Measurements from ENCODE around the gene COX6B1.
"Not testable (repeated sequence)": the region's sequence is repeated elsewhere in the genome, so short reads cannot be mapped to it uniquely, and the experiment has no call there.

Gene COX6B1

DNA sequence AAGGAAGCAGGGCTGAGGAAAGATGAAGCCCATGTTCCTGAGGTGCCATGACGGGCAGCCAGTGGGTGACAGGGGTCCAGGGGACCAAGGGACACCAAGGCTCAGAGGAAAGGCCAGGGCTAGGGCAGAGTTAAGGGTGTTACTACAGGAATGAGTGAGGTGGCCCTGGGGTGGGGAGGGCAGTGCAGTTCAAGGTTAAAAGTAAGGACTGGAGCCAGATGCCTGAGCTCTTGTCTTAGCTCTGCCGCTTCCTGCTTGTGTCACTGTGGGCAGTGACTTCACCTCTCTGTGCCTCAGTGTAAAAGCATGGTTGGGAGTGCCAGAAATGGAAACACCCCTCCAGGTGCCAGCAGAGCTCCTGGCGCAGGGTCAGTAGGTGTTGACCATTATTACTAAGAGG is 11.5 kb upstream of the COX6B1 start:
- DNase-seq: no peak

DNA sequence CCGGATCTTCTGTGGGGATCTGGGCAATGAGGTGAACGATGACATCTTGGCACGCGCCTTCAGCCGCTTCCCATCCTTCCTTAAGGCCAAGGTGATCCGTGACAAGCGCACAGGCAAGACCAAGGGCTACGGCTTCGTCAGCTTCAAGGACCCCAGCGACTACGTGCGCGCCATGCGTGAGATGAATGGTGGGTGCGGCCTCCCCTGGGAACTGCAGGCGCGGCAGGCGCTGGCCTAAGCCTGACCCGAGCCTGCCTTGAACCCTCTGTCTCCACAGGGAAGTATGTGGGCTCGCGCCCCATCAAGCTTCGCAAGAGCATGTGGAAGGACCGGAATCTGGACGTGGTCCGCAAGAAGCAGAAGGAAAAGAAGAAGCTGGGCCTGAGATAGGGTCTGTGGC is 11.0 kb upstream of the COX6B1 start:
- DNase-seq: no peak

DNA sequence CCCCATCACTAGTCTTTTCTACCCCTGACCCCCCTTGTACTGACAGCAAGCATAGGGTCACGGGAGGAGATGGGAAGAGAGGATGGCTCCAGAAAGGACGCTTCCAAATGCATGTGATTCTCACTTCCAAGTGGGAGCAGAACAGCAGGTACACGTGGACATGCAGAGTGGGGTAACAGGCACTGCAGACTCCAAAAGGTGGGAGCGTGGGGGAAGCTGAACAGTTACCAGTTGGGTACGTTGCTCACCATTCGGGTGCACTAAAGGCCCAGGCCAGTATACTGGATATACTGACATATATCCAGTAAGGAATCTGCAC is 8.8 kb upstream of the COX6B1 start:
- no peak for DNase-seq

DNA sequence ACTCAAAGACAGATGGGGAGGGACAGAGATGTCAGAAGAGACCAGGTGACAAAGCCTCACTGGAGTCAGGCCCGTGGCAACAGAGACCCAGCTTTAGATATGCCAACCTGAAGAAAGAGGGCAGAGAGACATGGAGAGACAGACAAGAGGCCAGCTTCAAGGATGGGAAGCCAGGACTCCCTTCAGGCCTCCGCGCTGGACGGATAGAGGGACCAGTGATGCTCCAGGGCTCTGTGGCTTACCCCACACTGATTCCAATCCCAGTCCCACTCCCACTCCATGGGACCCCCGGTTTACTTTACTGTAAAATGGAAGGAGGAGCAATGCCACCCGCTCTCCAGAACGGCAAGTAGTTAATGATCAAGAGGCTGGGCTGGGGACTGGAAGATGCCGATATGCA is 8.3 kb upstream of the COX6B1 start:
- no peak for DNase-seq

DNA sequence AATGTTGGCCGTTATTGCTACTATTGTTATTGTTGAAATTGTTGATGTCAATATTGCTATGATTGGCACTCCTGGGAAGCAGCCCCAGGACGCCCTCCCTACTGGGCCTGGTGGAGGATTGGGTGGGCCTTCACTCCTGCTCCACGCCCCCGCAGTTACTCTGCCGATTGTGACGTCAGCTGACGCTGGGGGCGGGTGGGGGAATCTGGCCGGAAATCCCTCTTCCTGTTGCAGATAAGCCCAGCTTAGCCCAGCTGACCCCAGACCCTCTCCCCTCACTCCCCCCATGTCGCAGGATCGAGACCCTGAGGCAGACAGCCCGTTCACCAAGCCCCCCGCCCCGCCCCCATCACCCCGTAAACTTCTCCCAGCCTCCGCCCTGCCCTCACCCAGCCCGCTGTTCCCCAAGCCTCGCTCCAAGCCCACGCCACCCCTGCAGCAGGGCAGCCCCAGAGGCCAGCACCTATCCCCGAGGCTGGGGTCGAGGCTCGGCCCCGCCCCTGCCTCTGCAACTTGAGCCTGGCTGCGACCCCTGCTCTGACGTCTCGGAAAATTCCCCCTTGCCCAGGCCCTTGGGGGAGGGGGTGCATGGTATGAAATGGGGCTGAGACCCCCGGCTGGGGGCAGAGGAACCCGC is 6.5 kb upstream of the COX6B1 start, which contains the start of gene ETV2:
Gene ETV2, plus strand, starts transcription at position 231 of the 637 bp plus-strand sequence. CDS start 716 bp downstream, outside the sequence.
- DNase-seq: no peak

DNA sequence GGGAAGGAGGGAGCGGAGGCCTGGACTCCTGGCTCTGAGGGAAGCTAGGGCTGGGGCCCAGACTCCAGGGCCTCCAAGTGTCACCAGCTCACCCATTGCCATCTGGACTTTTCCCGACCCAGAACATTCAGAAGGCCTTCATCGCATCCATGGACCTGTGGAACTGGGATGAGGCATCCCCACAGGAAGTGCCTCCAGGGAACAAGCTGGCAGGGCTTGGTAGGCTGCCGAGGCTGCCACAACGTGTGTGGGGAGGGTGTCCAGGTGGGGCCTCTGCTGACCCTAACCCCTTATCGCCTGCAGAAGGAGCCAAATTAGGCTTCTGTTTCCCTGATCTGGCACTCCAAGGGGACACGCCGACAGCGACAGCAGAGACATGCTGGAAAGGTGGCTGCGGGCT is 5.8 kb upstream of the COX6B1 start:
- no peak for DNase-seq

DNA sequence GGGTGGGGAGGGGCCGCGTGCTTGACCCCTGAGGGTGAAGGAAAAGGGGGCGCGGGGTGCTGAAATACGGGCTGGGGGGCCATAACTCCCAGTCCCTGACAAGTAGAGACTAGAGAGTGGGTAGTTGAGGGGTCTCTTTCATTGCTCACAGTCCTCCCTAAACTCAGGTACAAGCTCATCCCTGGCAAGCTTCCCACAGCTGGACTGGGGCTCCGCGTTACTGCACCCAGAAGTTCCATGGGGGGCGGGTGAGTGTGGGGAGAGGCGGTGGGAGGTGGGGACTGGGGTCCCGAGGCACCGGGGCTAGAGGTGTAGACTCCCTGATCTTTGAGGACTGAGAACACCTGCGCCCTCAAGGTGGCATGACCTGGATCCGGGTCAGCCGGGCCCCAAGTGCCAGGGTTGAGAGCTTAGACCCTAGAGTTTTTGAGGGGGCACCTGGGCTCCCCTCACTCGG is 5.3 kb upstream of the COX6B1 start:
- DNase-seq: no peak

DNA sequence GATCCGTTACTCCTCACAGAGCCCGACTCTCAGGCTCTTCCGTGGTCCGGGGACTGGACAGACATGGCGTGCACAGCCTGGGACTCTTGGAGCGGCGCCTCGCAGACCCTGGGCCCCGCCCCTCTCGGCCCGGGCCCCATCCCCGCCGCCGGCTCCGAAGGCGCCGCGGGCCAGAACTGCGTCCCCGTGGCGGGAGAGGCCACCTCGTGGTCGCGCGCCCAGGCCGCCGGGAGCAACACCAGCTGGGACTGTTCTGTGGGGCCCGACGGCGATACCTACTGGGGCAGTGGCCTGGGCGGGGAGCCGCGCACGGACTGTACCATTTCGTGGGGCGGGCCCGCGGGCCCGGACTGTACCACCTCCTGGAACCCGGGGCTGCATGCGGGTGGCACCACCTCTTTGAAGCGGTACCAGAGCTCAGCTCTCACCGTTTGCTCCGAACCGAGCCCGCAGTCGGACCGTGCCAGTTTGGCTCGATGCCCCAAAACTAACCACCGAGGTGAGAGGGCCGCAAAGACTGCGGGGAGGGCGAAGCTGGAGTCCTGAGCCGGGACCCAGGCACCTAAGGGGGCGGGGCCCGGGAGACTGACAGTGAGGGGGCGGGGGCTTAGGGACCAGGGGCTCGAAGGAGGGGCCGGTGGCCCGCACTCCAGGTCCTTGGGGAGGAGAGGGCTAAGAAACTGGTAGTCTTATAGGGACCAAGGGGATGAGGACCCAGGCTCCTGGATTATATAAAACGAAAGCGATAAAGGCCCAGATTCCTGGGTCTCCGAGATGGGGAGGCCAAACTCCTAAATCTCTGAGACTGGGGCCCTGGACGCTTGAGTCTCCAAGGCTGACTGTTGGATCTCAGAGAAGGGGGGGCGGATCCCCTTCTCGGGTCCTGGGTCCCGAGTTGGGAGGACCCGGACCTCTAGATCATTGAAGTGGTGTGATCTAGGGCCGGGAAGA is 4.6 kb upstream of the COX6B1 start:
- peak; percentile 74 for DNase-seq

DNA sequence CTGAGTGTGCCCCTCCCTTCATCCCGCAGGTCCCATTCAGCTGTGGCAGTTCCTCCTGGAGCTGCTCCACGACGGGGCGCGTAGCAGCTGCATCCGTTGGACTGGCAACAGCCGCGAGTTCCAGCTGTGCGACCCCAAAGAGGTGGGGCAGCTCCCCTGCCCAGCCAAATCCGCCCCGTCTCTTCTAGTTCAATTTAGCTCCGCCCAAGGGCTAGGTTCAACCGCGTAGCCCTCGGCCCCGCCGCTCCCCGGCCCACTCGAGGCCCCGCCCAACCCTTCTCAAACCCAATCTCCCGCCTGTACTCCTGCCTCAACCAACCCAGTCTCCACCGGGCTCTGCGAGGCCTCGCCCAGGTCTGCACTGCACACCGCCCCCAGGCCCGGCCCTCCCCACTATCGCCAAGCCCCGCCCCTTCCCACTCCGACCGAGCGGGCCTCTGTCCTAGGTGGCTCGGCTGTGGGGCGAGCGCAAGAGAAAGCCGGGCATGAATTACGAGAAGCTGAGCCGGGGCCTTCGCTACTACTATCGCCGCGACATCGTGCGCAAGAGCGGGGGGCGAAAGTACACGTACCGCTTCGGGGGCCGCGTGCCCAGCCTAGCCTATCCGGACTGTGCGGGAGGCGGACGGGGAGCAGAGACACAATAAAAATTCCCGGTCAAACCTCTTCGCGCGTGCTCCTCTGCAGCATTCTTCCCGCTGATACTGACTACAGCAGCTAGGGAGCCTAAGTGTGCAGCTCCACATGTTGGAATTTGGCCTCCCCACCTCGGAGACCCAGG is 3.7 kb upstream of the COX6B1 start:
- DNase-seq: peak; percentile 94

DNA sequence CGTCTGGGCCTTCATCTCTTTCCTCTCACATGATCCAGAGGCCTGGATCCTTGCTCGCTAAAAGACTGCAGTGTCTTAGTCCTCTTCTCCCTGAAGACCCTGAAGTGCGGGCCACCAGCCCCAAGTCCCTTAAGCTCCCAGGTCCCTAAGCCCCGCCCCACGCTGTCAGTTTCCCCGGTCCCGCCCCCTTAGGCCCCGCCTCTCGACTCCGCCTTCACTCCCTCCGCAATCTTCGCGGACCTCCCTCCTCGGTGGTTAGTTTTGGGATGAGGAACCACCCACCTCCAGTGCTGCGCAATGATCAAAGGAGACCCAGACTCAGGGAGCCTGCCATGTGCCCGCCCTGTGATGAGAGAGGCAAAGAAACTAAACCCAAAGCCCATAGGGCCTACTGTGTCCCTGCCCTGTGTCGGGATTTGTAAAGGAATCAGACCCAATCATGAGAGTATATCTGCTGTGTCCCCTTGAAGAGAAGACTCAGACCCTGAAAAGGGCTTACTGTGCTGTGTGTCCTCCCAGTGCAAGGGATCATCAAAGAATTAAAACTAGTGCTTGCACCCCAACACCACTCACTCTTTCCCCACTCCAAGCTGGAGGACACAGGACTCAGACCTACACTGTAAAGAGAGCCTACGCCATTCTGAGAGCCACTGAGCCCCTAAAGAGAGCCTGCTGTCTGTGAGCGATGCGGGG is 3.0 kb upstream of the COX6B1 start:
- DNase-seq: peak; percentile 72

DNA sequence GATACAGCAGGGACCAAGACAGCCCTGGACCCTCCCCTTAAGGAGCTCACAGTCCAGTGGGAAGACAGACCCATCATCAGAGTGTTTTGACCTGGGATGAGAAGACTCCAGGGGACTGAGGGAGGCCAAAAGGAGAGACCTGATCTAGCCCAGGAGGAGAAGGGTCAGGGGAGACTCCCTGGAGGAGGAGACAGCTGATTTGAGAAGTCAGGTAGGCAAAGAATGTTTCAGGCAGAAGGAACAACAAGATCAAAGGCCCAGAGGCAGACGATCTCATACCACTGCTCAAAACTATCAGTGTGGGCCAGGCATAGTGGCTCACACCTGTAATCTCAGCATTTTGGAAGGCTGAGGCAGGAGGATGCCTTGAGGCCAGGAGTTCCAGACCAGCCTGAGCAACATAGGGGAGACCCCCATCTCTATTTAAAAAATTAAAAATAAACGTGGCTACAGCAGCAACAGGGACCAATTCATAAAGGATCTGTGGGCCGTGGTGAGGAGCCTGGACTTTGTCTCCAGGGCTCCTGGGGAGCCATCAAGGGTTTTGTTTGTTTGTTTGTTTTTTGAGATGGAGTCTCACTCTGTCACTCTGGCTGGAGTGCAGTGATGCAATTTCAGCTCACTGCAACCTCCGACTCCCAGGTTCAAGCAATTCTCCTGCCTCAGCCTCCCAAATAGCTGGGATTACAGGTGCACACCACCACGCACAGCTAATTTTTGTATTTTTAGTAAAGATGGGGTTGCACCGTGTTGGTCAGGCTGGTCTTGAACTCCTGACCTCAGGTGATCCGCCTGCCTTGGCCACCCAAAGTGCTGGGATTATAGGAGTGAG is 2.2 kb upstream of the COX6B1 start:
- no peak for DNase-seq

DNA sequence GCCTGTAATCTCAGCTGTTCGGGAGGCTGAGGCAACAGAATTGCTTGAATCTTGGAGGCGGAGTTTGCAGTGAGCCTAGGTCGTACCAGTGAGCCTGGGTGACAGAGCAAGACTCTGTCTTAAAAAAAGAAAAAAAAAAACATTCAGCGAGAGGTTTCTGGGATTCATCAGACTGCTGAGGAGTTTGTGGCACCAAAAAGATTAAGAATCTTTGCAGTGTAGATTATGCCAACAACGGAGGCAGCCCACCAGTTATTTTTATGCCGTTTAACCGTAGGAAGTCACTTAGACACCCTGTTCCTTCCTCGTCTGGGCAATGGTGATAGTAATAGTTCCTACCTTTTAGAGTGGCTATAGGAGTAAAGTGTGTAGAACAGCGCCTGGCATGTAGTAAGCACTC is 2.5 kb downstream of the COX6B1 start:
- DNase-seq: no peak

DNA sequence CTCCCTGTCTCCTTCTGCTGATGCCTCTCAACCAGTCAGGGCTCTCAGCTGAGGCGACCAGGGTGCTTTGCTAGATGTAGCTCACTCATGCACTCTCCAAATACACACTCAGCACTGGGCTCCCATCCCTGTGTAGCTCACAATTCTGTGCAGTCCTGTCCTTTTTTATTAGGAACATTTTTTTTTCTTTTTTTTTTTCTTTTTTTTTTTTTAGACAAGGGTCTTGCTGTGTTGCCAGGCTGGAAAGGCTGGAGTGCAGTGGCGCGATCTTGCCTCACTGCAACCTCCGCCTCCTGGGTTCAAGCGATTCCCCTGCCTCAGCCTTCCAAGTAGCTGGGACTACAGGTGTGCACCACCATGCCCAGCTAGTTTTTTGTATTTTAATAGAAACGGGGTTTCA is 6.7 kb downstream of the COX6B1 start:
- DNase-seq: not testable (repeated sequence)

DNA sequence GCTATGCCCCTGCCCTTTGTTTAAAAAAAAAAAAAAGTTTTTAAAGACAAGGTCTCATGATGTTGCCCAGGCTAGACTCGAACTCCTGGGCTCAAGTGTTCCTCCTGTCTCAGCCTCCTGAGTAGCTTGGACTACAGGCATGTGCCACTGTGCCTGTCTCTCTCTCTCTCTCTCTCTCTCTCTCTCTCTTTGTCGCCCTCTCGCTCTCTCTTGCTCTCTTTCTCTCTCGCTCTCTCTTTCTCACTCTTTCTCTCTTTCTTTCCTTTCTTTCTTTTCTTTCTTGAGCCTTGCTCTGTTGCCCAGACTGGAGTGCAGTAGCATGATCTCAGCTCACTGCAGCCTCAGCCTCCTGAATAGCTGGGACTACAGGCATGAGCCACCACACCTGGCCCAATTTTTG is 7.5 kb downstream of the COX6B1 start:
- no peak for DNase-seq

DNA sequence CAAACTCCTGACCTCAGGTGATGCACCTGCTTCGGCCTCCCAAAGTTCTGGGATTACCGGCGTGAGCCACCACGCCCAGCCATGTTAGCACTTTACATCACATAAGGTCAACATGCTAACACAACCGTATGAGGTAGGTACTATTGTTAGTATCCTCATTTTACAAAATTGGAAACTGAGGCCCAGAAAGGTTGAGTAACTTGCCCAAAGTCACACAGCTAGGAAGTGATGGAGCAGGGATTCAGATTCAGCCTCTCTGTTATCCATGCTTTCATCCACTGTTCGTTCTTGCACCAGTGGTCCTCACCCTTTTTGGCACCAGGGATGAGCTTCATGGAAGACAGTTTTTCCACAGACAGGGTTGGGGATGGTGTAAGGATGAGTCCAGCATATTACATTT is 8.6 kb downstream of the COX6B1 start:
- DNase-seq: no peak

DNA sequence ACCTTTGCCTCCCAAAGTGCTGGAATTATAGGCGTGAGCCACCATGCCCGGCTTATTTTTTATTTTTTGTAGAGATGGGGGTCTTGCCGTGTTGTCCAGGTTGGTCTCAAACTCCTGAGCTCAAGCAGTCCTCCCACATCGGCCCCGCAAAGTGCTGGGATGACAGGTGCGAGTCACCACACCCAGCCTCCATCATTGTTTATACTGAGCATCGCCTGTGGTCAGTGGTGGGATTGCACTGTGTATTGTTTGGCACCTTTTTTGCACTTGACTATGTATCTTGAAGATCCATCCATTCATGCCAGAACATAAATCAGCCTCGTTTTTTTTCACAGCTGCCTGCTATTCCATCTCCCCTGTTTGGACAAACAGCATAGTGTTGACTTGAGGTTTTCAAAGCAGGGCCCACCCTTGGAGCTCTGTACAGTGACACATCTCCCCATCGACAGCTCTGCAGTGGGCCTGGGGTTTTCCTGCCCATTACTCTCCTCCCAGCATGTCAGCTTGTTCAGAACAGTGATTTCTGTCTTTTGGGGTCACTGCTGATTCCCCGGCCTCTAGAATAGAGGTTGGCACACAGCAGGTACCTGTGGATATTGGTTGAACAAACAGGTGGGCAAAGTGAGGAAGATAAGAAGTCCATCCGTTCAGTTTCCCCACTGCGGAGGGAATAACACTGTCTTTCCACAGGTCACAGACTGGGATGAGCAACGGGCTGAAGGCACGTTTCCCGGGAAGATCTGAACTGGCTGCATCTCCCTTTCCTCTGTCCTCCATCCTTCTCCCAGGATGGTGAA is 10.0 kb downstream of the COX6B1 start:
- no peak for DNase-seq

DNA sequence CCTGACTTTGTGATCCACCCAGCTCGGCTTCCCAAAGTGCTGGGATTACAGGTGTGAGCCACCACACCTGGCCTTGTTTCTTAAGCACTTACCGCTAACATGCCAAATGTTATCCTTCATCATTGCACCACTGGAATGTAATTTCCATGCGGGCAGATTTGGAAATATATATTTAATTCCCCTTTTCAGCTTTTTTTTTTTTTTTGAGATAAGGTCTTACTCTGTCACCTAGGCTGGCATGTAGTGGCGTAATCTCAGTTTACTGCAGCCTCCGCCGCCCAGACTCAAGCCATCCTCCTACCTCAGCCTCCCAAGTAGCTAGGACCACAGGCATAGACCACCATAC is 13.8 kb downstream of the COX6B1 start:
- DNase-seq: no peak

DNA sequence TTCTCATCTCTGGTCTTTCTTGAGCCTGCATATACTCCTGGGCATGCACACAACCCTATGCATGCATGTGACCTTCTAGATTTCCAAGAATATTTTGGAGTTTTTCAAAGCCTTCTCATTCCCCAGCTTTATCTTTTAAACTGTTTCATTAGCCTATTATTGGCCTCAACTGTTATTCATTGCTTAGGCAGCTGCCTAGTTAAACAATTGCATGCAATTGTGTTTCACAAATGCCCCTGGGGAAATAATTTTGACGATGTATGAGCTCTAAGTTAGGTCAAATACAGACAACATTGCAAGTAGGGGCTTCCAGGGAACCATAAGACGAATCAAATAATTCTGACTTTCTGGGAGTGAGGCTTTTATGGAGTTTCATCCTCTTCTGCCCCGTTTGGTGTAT is 15.9 kb downstream of the COX6B1 start:
- no peak for DNase-seq

DNA sequence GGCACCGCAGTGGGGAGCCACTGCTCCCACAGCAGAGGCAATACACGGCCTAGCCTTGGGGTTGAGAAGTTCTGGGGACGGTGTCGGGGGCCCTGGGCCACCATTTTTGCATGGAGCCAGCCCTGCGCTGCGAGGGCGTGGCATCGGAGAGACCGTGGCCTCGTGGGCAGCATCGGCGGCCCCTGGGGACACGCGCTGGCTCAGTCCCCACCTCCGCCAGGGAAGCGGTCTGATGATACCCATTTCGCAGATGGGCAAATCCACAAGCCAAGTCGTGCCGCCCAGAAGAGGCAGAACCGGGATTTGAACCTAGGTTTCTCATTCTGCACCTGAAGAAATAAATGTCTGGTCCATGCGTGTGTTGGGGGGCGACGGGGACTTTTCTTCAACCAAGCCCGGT is 17.0 kb downstream of the COX6B1 start:
- no peak for DNase-seq

DNA sequence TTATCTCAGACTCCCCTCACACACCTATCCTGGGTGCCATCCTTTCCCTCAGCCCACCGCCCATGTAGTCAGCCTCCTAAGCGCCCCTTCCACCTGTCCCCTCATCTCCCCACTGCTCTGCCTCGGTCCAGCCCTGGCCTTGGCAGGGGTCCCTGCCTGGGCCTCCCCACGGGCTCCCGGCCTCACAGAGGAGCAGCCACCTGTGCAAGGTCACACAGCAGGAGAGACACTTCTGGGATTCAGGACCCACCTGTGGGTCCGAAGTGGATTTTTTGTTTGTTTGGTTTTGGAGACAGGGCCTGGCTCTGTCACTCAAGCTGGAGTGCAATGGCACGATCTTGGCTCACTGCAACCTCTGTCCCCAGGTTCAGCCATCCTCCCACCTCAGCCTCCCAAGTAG is 17.5 kb downstream of the COX6B1 start:
- no peak for DNase-seq

DNA sequence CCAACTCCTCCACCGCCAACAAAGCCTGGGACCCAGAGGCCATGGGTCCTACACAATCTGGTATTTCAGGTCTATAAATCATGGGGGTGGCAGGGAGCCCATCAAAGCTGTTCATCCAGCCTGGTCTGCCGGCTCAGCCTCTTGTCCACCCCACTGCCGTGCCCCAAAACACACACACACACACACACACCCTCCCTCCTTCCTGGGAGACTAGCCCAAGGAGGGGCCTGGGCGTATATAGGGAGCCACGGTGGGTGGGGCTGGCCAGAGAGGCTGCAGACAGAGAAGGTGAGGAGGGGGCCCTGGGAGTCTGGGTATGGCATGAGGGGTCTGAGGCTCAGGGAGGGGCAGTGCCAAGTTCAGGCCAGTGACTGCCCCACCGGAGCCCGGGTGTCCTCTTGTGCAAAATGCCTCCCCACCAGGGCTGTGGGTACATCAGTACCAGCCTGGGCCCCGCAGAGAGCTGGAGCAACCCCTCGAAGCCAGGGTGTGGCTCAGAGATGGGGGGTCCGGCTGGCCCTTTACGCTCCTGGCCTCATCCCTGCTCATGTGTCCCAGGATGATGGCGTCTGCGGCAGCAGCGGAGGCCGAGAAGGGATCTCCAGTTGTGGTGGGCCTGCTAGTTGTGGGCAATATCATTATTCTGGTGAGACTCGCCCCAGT is 18.3 kb downstream of the COX6B1 start, which contains the start of gene UPK1A:
Gene UPK1A, plus strand, starts transcription at position 267 of the 663 bp plus-strand sequence. Its CDS starts 296 bp downstream, at position 563.
- no peak for DNase-seq

All from activated CD4-positive, alpha-beta T cell treated with anti-CD3 and anti-CD28 coated beads, Interleukin-2, amount 50 U/mL, for 1 hour (primary cell).